Osteocyte (in vitro differentiated cells): ENCODE data around the gene TMEM267. TPM values are rescaled to one million over a fixed set of nuclear protein-coding genes. Genes with fewer than 3 reads are reported as not detected.

Experiments
- DNase-seq: peaks from one replicate; pipeline ENCODE4 v3.0.0; 2021; ENCODE audit warnings: mixed read lengths; ENCODE audit not compliant: unreplicated experiment; ENCODE audit errors: extremely low spot score
- H3K27ac Mint-ChIP-seq: one replicate; pipeline ENCODE4 v1.8.0; 2021; ENCODE audit warnings: mild to moderate bottlenecking, mixed read lengths; ENCODE audit not compliant: unreplicated experiment
- H3K27me3 Mint-ChIP-seq: one replicate; pipeline ENCODE4 v1.8.0; 2021; ENCODE audit warnings: mixed read lengths; ENCODE audit not compliant: unreplicated experiment
- H3K36me3 Mint-ChIP-seq: one replicate; pipeline ENCODE4 v1.8.0; 2021; ENCODE audit warnings: mixed read lengths; ENCODE audit not compliant: unreplicated experiment
- H3K4me1 Mint-ChIP-seq: one replicate; pipeline ENCODE4 v1.8.0; 2021; ENCODE audit warnings: mixed read lengths; ENCODE audit not compliant: unreplicated experiment
- H3K4me3 Mint-ChIP-seq: one replicate; pipeline ENCODE4 v1.8.0; 2021; ENCODE audit warnings: mild to moderate bottlenecking, moderate library complexity, mixed read lengths; ENCODE audit not compliant: unreplicated experiment
- H3K9me3 Mint-ChIP-seq: one replicate; pipeline ENCODE4 v1.8.0; 2021; ENCODE audit warnings: mixed read lengths; ENCODE audit not compliant: unreplicated experiment
- total RNA-seq: library from RNA; stranded (reverse); gene quantifications from 2 replicates; pipeline ENCODE4 v1.2.1, GENCODE V29; 2021
- TF ChIP-seq, protein P1 (sequence below): fragments of 200-600 bp; sonication (generic); IDR thresholded peaks from 2 replicates; pipeline ENCODE4 v1.5.0; 2021; ENCODE audit warnings: antibody characterized with exemption, mild to moderate bottlenecking, moderate library complexity

Gene TMEM267
- total RNA-seq, 1 donor from 2014 or later: 22.5 TPM

DNA sequence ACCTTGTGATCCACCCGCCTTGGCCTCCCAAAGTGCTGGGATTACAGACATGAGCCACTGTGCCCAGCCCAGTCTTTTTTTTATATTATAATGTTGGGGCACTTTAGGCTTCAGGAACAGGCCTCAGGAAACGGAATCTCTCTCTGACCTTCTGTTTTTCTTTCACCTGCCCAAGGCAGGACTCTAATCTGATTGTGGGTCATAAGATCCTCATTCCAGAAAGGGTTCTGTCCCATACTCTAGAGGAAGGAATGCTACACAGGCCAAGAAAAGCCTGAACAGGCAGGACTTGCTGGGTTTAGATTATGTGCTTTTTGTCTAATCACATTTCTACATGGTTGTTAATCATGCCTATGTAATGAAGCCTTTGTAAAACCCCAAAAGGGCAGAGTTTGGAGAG, 69.7 kb downstream of the TMEM267 start:
- Mint-ChIP-seq H3K4me3 (no peak overlapping the region), H3K9me3 (no peaks in the 10 kb centered on the region), H3K27ac (no peak overlapping the region), H3K4me1 (no peaks in the 10 kb centered on the region), H3K36me3 (no peaks in the 10 kb centered on the region), H3K27me3 (peaks cover 16% of the 10 kb centered on the region)
- TF ChIP-seq, protein P1, sequence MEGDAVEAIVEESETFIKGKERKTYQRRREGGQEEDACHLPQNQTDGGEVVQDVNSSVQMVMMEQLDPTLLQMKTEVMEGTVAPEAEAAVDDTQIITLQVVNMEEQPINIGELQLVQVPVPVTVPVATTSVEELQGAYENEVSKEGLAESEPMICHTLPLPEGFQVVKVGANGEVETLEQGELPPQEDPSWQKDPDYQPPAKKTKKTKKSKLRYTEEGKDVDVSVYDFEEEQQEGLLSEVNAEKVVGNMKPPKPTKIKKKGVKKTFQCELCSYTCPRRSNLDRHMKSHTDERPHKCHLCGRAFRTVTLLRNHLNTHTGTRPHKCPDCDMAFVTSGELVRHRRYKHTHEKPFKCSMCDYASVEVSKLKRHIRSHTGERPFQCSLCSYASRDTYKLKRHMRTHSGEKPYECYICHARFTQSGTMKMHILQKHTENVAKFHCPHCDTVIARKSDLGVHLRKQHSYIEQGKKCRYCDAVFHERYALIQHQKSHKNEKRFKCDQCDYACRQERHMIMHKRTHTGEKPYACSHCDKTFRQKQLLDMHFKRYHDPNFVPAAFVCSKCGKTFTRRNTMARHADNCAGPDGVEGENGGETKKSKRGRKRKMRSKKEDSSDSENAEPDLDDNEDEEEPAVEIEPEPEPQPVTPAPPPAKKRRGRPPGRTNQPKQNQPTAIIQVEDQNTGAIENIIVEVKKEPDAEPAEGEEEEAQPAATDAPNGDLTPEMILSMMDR: no peak
- DNase-seq: no peak

DNA sequence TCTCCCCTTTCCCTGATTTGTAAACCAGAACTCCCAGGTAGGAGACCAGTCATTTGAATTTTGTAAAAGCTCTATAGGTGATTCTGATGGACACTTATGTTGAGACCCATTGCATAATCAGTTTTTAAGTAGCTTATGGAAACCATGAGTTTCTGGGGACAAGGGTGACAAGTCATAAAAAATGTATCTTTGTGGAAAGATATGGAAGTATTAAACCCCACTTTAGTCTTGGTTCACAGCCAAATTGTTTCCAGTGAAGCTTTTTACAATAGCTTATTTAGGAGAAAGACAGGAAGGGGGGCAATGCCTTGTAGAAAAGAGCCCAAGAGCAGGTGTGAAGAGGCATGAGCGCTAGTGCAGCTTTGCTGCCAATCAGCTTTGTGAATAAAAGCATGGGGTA, 71.0 kb downstream of the TMEM267 start:
- Mint-ChIP-seq H3K27ac (no peak overlapping the region), H3K4me1 (no peaks in the 10 kb centered on the region), H3K9me3 (no peaks in the 10 kb centered on the region), H3K36me3 (no peaks in the 10 kb centered on the region), H3K4me3 (no peak overlapping the region), H3K27me3 (peaks cover 16% of the 10 kb centered on the region)
- TF ChIP-seq, protein P1: no peak
- DNase-seq: no peak

DNA sequence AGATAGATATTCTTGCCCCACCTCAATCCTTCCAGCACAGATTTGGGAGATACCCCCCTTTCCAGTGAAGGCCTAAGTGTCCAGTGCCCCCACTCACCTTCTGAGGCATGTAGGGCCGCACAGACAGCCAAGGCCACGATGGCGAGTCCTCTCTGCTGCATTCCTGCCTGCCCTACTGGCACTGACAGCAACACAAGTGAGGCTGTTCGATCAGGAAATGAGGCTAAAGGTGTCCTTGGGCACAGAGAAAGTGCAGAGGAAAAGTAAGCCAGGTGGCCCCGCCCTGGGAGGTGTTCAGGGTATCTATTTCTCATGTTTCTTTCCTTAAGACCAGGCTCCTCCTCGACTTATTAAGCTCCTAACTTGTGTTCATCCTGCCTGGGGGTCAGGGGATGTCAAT, 71.5 kb downstream of the TMEM267 start, which contains the start of gene CCL28:
TSS of gene CCL28 (minus strand) at position 236 of the 400 bp plus-strand sequence. CDS start at position 161, 75 bp downstream.
- H3K4me1 Mint-ChIP-seq: no peaks in the 10 kb centered on the region
- H3K36me3 Mint-ChIP-seq: no peaks in the 10 kb centered on the region
- TF ChIP-seq, protein P1: no peak
- H3K4me3 Mint-ChIP-seq: no peak within 1 kb of the TSS
- no peak for DNase-seq
- no peaks in the 10 kb centered on the region for H3K9me3 Mint-ChIP-seq
- no peak within 1 kb of the TSS for H3K27ac Mint-ChIP-seq
- H3K27me3 Mint-ChIP-seq: peaks cover 15% of the 10 kb centered on the region

DNA sequence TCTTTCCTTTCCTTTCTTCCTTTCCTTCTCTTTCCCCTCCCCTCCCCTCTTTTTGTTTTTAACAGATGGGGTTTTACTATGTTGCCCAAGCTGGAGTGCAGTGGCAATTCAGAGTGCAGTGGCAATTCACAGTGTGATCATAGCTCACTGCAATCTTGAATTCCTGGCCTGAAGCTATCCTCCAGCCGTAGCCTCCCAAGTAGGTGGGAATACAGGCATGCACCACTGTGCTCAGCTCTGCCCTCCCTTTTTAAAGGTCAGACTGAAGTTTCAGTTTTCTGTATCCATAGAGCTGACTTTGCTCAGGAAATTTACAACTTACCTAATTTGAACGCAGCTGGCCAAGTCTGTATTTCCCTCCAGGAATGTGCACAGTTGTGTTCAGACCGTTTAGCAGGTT, 72.2 kb downstream of the TMEM267 start:
- H3K27me3 Mint-ChIP-seq: peaks cover 16% of the 10 kb centered on the region
- no peaks in the 10 kb centered on the region for H3K4me1 Mint-ChIP-seq
- H3K27ac Mint-ChIP-seq: no peak overlapping the region
- TF ChIP-seq, protein P1: no peak
- no peak overlapping the region for H3K4me3 Mint-ChIP-seq
- no peaks in the 10 kb centered on the region for H3K9me3 Mint-ChIP-seq
- DNase-seq: no peak
- H3K36me3 Mint-ChIP-seq: no peaks in the 10 kb centered on the region

DNA sequence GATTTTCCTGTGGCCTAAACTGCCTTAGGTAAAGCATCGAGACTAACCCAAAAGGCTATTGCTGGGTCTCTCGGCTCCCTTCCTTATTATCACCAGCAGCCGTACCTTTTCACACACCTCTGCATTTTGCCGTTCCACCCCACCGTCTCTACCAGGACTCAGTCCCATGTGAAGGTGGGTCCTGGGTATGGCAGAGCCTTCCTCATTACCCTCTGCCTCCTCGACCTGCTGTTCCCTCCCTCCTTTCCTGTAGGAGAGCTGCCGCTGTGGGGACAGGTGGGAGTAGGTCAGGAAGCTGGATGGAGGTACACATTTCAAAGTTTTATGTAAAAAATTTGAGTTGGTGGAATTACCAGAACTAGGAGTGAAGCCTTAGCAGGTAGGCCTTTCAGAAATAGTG, 73.3 kb downstream of the TMEM267 start:
- TF ChIP-seq, protein P1: no peak
- no peaks in the 10 kb centered on the region for H3K9me3 Mint-ChIP-seq
- no peak for DNase-seq
- no peaks in the 10 kb centered on the region for H3K4me1 Mint-ChIP-seq
- H3K36me3 Mint-ChIP-seq: no peaks in the 10 kb centered on the region
- no peak overlapping the region for H3K27ac Mint-ChIP-seq
- peaks cover 17% of the 10 kb centered on the region for H3K27me3 Mint-ChIP-seq
- no peak overlapping the region for H3K4me3 Mint-ChIP-seq
